CD4-positive, CD25-positive, alpha-beta regulatory T cell (primary cell): Measurements from ENCODE around the gene FGF22. TPM values are rescaled to one million over a fixed set of nuclear protein-coding genes. Genes with fewer than 3 reads are reported as not detected.
A peak's percentile ranks its signal among the peaks of the same experiment; 100 is the strongest.
"Not testable (repeated sequence)": the region's sequence is repeated elsewhere in the genome, so short reads cannot be mapped to it uniquely, and the experiment has no call there.

Experiments
- ATAC-seq, 2 donors: fragments of 150-1000 bp; cut with Tn5 transposase; one replicate each; pipeline ENCODE4 v1.10.0; 2021; ENCODE audit warnings: low read depth in 2 of 2, moderate number of reproducible peaks in 2 of 2, moderate library complexity in 1 of 2
- DNase-seq, 3 donors: peaks; one replicate each; pipeline versions ENCODE4 v3.0.0 to v3.0.0-alpha.2; 2012 to 2022; ENCODE audit warnings: mixed read lengths in 1 of 3
- H3K27ac ChIP-seq: one replicate; pipeline ENCODE4 v1.7.0; 2013; ENCODE audit warnings: mild to moderate bottlenecking, low read length; ENCODE audit not compliant: insufficient read depth, poor library complexity, severe bottlenecking
- H3K27me3 ChIP-seq: one replicate; pipeline ENCODE4 v1.7.0; 2013; ENCODE audit warnings: low read length; ENCODE audit not compliant: control insufficient read depth, insufficient read depth
- H3K36me3 ChIP-seq: one replicate; pipeline ENCODE4 v1.7.0; 2013; ENCODE audit warnings: mild to moderate bottlenecking, low read length, moderate library complexity; ENCODE audit not compliant: control insufficient read depth, insufficient read depth
- H3K4me1 ChIP-seq: 2 replicates; pipeline ENCODE4 v1.7.0; 2013; ENCODE audit warnings: mild to moderate bottlenecking, low read length; ENCODE audit not compliant: insufficient read depth, control insufficient read depth, poor library complexity, severe bottlenecking
- H3K4me3 ChIP-seq: one replicate; pipeline ENCODE4 v1.7.0; 2013; ENCODE audit warnings: low read depth, mild to moderate bottlenecking, low read length, moderate library complexity
- H3K9me3 ChIP-seq, 2 experiments: 1 replicate in 1 of 2; 2 replicates in 1 of 2; pipeline ENCODE4 v1.7.0; 2013; ENCODE audit warnings: low read length in 2 of 2, mild to moderate bottlenecking in 1 of 2, moderate library complexity in 1 of 2; ENCODE audit not compliant: control insufficient read depth in 2 of 2
- H3K27ac Mint-ChIP-seq, 3 donors: one replicate each; pipeline ENCODE4 v1.8.0; 2020 to 2022; ENCODE audit warnings: mild to moderate bottlenecking in 3 of 3, mixed read lengths in 3 of 3, moderate library complexity in 2 of 3
- H3K27me3 Mint-ChIP-seq: one replicate; pipeline ENCODE4 v1.8.0; 2022; ENCODE audit warnings: mild to moderate bottlenecking, mixed read lengths
- H3K36me3 Mint-ChIP-seq: one replicate; pipeline ENCODE4 v1.8.0; 2020; ENCODE audit warnings: mixed read lengths
- H3K4me1 Mint-ChIP-seq, 4 donors: one replicate each; pipeline ENCODE4 v1.8.0; 2020 to 2022; ENCODE audit warnings: mixed read lengths in 4 of 4, mild to moderate bottlenecking in 1 of 4
- H3K4me3 Mint-ChIP-seq, 4 donors: one replicate each; pipeline ENCODE4 v1.8.0; 2020 to 2022; ENCODE audit warnings: mild to moderate bottlenecking in 4 of 4, mixed read lengths in 4 of 4, moderate library complexity in 3 of 4
- H3K9me3 Mint-ChIP-seq, 7 donors: one replicate each; pipeline ENCODE4 v1.8.0; 2020 to 2022; ENCODE audit warnings: mixed read lengths in 7 of 7, mild to moderate bottlenecking in 3 of 7, moderate library complexity in 2 of 7
- polyA plus RNA-seq, 4 donors: library from polyadenylated mRNA; unstranded; fragments of 300-500 nt; fragmentation: Illumina TruSeq; gene quantifications; one replicate each; pipeline ENCODE4 v1.2.3, GENCODE V29; 2021
- total RNA-seq: library from RNA; stranded (reverse); gene quantifications from one replicate; pipeline ENCODE4 v1.2.3, GENCODE V29; 2022

Gene FGF22
- total and polyA plus RNA-seq, 5 donors from 2014 or later = 0.17 to 0.81 TPM; not detected in 3

DNA sequence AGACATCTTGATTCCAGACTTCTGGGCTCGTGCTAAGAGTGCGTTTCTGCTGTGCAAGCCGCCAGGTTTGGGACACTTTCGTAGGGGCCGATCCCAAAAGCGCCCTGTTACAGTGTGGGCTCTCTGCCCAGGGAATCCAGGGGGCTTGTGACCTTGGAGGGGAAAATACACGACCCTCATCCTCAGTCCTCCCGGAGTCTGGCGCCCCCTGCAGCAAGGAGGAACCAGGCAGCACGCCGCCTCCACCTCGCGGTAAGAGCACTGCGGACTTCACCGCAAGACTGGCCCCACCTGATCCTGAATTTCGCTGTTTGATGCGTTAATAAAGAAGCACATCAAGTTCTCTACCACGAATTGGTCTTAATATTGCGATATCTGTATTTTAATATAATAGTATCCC lies 11.5 kb upstream of the FGF22 start:
- Histone ChIP-seq H3K36me3 (peaks cover 30% of the 10 kb centered on the region), H3K4me3 (no peak overlapping the region), H3K9me3 (no peaks in the 10 kb centered on the region), H3K4me1 (peaks cover 16% of the 10 kb centered on the region), H3K27me3 (no peaks in the 10 kb centered on the region), H3K27ac (no peak overlapping the region)
- no peak for ATAC-seq
- Mint-ChIP-seq H3K4me1 (peaks cover 0 to 35% (median 9%) of the 10 kb centered on the region in 4 donors), H3K4me3 (peak overlapping the region in 1 of 4 donors; percentile 56), H3K27me3 (no peaks in the 10 kb centered on the region), H3K9me3 (peaks cover 0 to 2% (median 0%) of the 10 kb centered on the region in 7 donors), H3K36me3 (peaks cover 14% of the 10 kb centered on the region), H3K27ac (no peak overlapping the region)
- peak in 1 of 3 donors; percentile 25 for DNase-seq

DNA sequence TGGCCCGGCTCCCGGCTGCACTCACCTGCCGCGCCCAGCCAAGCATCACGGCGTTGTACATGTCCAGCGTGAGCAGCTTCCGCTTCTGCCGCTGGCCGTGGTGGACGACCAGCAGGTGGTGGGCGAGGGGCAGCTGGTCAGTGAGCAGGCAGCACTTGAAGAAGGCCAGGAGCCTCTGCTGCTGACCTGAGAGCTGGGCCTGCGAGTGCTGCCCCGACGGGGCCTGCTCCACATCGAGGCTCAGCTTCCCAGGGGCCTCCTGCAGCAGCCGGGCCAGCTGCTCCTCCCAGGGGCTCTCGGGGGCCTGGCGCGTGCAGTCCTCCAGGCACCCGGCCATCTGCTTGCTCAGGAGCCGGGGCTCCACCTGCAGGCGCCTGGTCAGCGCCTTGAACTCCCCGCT lies 10.2 kb upstream of the FGF22 start:
- Histone ChIP-seq H3K36me3 (peaks cover 26% of the 10 kb centered on the region), H3K4me1 (peaks cover 25% of the 10 kb centered on the region)
- not testable (repeated sequence) for H3K27ac ChIP-seq, H3K9me3 ChIP-seq, H3K4me3 Mint-ChIP-seq, H3K4me3 ChIP-seq, H3K27ac Mint-ChIP-seq, H3K9me3 Mint-ChIP-seq, DNase-seq, H3K27me3 ChIP-seq, ATAC-seq, H3K27me3 Mint-ChIP-seq
- Mint-ChIP-seq H3K36me3 (peaks cover 14% of the 10 kb centered on the region), H3K4me1 (peaks cover 0 to 44% (median 15%) of the 10 kb centered on the region in 4 donors)

DNA sequence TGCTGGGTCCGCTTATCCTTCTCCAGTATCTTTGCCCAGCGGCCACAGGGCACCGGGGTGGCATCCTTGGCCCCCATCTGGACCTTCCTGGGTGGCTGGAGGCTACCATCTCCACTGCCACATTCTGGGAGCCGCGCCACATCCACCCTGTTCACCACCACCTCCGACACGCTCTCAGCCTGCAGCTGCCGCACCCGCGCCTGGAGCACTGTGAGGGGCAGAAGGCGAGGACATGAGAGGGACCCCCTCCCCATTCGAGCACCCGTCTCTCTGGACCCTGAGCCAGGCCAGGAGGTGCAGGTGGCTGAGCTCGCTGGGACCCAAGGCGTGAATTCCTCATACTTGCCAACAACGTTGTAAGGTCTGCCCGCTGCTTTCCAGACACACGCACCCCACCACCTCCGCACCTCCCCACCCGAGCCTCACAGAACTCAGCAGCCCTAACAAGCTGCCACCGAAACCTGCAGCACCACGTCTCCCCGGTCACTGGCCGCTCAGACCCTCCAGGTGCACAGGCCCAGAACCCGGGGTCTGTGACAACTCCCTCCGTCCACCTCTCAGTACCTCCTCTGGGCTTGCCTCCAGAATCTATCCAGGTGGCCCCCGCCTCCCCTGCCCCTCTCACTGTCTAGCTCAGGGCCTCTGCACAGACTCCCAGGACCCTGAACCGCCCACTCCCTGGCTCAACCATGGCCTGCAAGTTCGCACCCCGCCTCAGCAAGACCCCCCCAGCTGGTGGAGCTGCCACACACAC lies 9.5 kb upstream of the FGF22 start:
- Mint-ChIP-seq H3K4me3 (peak overlapping the region in 1 of 4 donors; percentile 61), H3K27me3 (peaks cover 4% of the 10 kb centered on the region), H3K9me3 (peaks cover 0 to 2% (median 0%) of the 10 kb centered on the region in 7 donors), H3K36me3 (peaks cover 14% of the 10 kb centered on the region), H3K27ac (peak overlapping the region in 2 of 3 donors; percentile 14 to 46), H3K4me1 (peaks cover 0 to 44% (median 15%) of the 10 kb centered on the region in 4 donors)
- no peaks in the 10 kb centered on the region for H3K9me3 ChIP-seq
- H3K36me3 ChIP-seq = peaks cover 25% of the 10 kb centered on the region
- peaks cover 25% of the 10 kb centered on the region for H3K4me1 ChIP-seq
- no peak overlapping the region for H3K27ac ChIP-seq
- no peaks in the 10 kb centered on the region for H3K27me3 ChIP-seq
- ATAC-seq (no peak), DNase-seq (no peak)
- no peak overlapping the region for H3K4me3 ChIP-seq

DNA sequence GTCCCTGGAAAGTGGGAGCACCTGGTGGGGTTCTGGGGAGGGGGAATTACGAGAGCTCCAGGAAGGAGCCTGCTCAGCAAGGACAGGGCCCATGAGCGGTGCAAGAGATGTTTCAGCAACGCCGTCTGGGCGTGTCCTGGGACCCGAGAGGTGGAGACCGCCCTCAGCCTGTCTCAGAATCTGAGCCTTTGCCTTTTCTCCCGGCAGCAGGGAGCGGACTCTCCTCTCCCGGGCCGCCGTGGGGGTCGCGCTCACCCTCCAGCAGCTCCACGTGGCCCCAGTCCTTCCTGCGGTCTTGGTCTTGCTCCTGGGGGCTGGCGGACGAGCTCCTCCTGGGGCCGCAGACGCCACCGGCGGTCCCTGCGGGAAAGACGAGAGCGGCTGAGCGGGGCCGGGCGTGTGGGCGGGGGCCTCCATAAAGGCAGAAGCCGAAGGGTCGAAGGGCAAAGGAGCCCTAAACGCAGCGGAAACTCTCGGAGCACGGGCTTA lies 7.1 kb upstream of the FGF22 start:
- no peaks in the 10 kb centered on the region for H3K27me3 ChIP-seq
- Mint-ChIP-seq H3K4me3 (peak overlapping the region; percentile 90 to 96 (median 95)), H3K36me3 (peaks cover 9% of the 10 kb centered on the region), H3K27ac (peak overlapping the region in 2 of 3 donors; percentile 94 to 96), H3K27me3 (peaks cover 4% of the 10 kb centered on the region), H3K4me1 (peaks cover 0 to 43% (median 15%) of the 10 kb centered on the region in 4 donors), H3K9me3 (peaks cover 0 to 2% (median 0%) of the 10 kb centered on the region in 7 donors)
- H3K9me3 ChIP-seq = no peaks in the 10 kb centered on the region
- H3K36me3 ChIP-seq = peaks cover 16% of the 10 kb centered on the region
- H3K27ac ChIP-seq = peak overlapping the region; percentile 70
- ATAC-seq (no peak), DNase-seq (peak in 1 of 3 donors; percentile 47)
- H3K4me3 ChIP-seq = peak overlapping the region; percentile 70
- peaks cover 25% of the 10 kb centered on the region for H3K4me1 ChIP-seq

DNA sequence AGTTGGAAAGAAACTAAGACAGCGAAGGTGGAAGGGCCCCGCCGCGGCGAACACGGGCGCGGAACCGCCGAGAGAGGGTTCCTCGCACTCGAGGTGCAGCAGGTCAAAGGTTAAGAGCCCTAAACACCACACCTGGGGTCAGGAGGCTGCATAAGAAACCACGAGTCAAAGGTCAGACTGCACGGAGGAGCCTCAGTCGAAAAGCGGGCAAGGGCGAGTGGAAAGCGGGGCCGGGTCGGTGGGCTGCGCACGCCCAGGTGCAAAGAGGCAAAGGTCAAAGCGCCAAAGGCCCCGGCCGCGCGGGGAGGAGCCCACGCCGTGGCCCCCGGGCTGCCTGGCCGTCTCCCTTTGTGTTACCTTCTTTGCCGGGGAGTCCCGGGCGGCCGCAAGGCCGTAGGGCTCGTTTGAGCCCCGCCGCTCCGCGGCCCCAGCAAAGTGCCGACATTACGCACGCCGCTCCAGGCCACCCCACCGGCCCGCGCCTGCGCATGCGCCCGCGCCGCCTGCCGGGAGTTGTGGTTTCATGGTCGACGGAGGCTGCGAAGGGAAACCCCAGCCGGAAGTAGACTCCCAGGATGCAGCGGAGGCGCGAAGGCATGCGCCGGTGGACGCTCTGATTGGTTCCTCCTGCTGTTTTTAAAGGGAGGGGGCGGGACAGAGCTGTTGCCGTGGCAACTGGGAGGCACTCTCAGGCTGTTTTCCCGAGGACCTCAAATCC lies 6.5 kb upstream of the FGF22 start, which contains the start of gene POLRMT:
Gene POLRMT (minus strand): TSS at position 470 of the 718 bp plus-strand sequence. CDS start 25 bp downstream, at position 445.
- no peaks in the 10 kb centered on the region for H3K9me3 ChIP-seq
- Mint-ChIP-seq H3K9me3 (peaks cover 0 to 2% (median 0%) of the 10 kb centered on the region in 7 donors), H3K36me3 (peaks cover 9% of the 10 kb centered on the region), H3K4me3 (peak within 1 kb of the TSS; percentile 90 to 96 (median 95)), H3K27me3 (peaks cover 4% of the 10 kb centered on the region), H3K27ac (peak within 1 kb of the TSS; percentile 52 to 96 (median 94)), H3K4me1 (peaks cover 0 to 48% (median 15%) of the 10 kb centered on the region in 4 donors)
- peak within 1 kb of the TSS; percentile 70 for H3K4me3 ChIP-seq
- H3K36me3 ChIP-seq = peaks cover 10% of the 10 kb centered on the region
- no peaks in the 10 kb centered on the region for H3K27me3 ChIP-seq
- peak; percentile 95 to 96 for ATAC-seq
- peaks cover 25% of the 10 kb centered on the region for H3K4me1 ChIP-seq
- DNase-seq = peak; percentile 96 to 98 (median 96)
- H3K27ac ChIP-seq = peak within 1 kb of the TSS; percentile 70

DNA sequence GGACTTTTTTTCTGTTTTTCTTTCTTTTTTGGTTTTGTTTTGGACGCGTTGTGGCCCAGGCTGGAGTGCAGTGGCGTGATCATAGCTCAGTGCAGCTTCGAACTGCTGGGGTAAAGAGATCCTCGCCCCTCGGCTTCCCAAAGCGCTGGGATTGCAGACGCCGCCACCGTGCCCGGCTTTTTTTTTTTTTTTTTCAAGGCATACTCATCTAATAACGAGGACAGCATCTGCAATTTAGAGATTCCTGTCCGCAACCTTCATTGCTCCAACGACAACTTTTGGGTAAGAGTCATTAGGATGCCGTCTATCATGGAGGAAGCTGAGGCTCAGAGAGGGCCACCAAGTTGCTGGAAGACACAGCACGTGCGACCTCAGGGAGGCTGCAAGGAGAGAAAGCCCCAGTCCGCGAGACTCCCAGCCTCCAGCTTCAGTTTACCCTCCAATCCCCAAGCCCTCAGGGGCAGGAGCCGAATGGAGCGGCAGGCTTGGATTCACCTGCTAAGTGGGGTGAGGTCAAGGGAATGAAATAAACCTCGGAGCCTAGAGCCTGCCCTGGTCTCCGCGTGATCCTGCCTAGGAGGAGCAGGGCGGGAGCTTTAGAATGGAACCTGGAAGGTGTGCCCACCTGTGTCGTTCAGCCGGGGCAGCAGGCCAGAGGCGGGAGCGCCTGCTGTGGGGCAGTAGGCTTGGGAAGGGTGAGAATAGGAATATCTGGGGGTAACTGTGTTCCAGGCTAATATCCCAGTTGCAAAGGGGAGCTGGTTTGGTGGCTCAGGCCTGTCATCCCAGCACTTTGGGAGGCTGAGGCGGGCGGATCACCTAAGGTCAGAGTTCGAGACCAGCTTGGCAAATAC lies 5.7 kb upstream of the FGF22 start:
- Histone ChIP-seq H3K9me3 (no peaks in the 10 kb centered on the region), H3K27me3 (no peaks in the 10 kb centered on the region), H3K27ac (peak overlapping the region; percentile 70), H3K4me3 (peak overlapping the region; percentile 69), H3K4me1 (peaks cover 29% of the 10 kb centered on the region), H3K36me3 (peaks cover 2% of the 10 kb centered on the region)
- Mint-ChIP-seq H3K27me3 (peaks cover 4% of the 10 kb centered on the region), H3K4me1 (peaks cover 0 to 47% (median 14%) of the 10 kb centered on the region in 4 donors), H3K9me3 (peaks cover 0 to 2% (median 0%) of the 10 kb centered on the region in 7 donors), H3K4me3 (peak overlapping the region; percentile 90 to 96 (median 95)), H3K27ac (peak overlapping the region; percentile 52 to 96 (median 94)), H3K36me3 (peaks cover 2% of the 10 kb centered on the region)
- no peak for ATAC-seq
- no peak for DNase-seq
